ENCODE results near the gene METTL9. TPM values are rescaled to one million over a fixed set of nuclear protein-coding genes. Genes with fewer than 3 reads are reported as not detected.

The METTL9 gene
- total and polyA plus RNA-seq, 9 of the 15 experiments (the other 6 are each of a cell fraction or from before 2014, with no cell fraction given) = 12.2 to 107 (median 79.1) TPM

GRCh38 chr16:21644674-21645073 lies 45.3 kb downstream of the METTL9 start (continued):
- TF ChIP-seq SNAPC5 (CRISPR knock-in tag; IDR thresholded peaks at IDR 0.05) (no peak), ATF4 (CRISPR knock-in tag; IDR thresholded peaks at IDR 0.05) (no peak), KDM2B (CRISPR knock-in tag; IDR thresholded peaks at IDR 0.05) (no peak), ZNF146 (CRISPR knock-in tag; IDR thresholded peaks at IDR 0.05; ENCODE audit: unreplicated experiment) (no peak)

GRCh38 chr16:21645261-21645721 lies 45.9 kb downstream of the METTL9 start:
- Histone ChIP-seq H3K4me3 (no peak overlapping the region), H3K79me2 (ENCODE audit: control insufficient read depth, insufficient read depth, low read length) (no peaks in the 10 kb centered on the region), H3K27me3 (ENCODE audit: control insufficient read depth in 2 of 2, insufficient read depth in 2 of 2, low read length in 2 of 2) (no peaks in the 10 kb centered on the region), H3K27ac (ENCODE audit: extremely low read depth, low read depth, low read length) (no peak overlapping the region), H3K4me1 (replicated peaks in 1 of 2; ENCODE audit: control insufficient read depth in 2 of 2, insufficient read depth in 2 of 2, low read length in 2 of 2) (no peaks in the 10 kb centered on the region; a peak in 3 of 5 replicates), H4K20me1 (replicated peaks; ENCODE audit: control insufficient read depth, insufficient read depth, low read length) (0 out of 2 replicates have a peak, but pooled peaks cover 3% of the 10 kb centered on the region), H3K36me3 (ENCODE audit: control insufficient read depth, insufficient read depth, low read length) (peaks cover 6% of the 10 kb centered on the region; the same call in 2 of the 3 replicates), H3K9me3 (replicated peaks; ENCODE audit: control insufficient read depth, insufficient read depth, low read depth, low read length) (no peaks in the 10 kb centered on the region), H3K4me2 (ENCODE audit: insufficient read depth, low read length) (no peak overlapping the region), H3K9ac (ENCODE audit: insufficient read depth in 1 of 2, low read depth in 2 of 2, low read length in 2 of 2) (no peak overlapping the region), H3K9me1 (ENCODE audit: control insufficient read depth, insufficient read depth, low read length) (no peaks in the 10 kb centered on the region), H2AFZ (ENCODE audit: low read depth, low read length) (no peak overlapping the region)
- FAIRE-seq (no peak), ATAC-seq (no peak), DNase-seq (ENCODE audit: extremely low read depth in 1 of 4, low spot score in 3 of 4) (no peak)
- TF ChIP-seq ZBTB2 (IDR thresholded peaks at IDR 0.05) (no peak), ZNF165 (CRISPR knock-in tag; IDR thresholded peaks at IDR 0.05; ENCODE audit: borderline replicate concordance) (no peak), PTRF (tag; IDR thresholded peaks at IDR 0.05) (no peak), DNMT1 (IDR thresholded peaks at IDR 0.05) (no peak), ZNF133 (CRISPR knock-in tag; IDR thresholded peaks at IDR 0.05) (no peak), SMAD3 (CRISPR knock-in tag; conservative IDR thresholded peaks at IDR 0.05) (no peak), ZNF354B (CRISPR knock-in tag; IDR thresholded peaks at IDR 0.05) (no peak)
- BruUV-seq (replicated peaks) = no TSS peak
- ChIA-PET CTCF (ENCODE audit: low intra/inter-chr PET ratio) (interaction anchor here (0.9 kb wide), 1 partner anchor 61 kb away, joined by 3 read pairs; no protein-coding TSS in a partner anchor), POLR2A (interaction anchor here (1.2 kb wide), 2 partner anchors 16 to 22 kb away, joined by 3 to 4 read pairs; no protein-coding TSS in a partner anchor)
- in situ Hi-C loops (cut with MboI) (loop anchor here (5.0 kb wide), 1 partner anchor 58 kb away; no protein-coding TSS in a partner anchor), intact Hi-C loops (cut with micrococcal nuclease) (no loop called here)
- 89% methylated on average over 8 of the region's 9 CpGs for WGBS (ENCODE audit: insufficient coverage, low coverage, missing lambda C conversion rate)

Measured in K562 (cell line).